Nephron (organoid): ENCODE results near the gene HIPK2.

Source experiments
- H3K27ac Mint-ChIP-seq, 3 experiments: 2 replicates each; pipeline ENCODE4 v1.8.0; 2020; ENCODE audit warnings: mixed read lengths in 3 of 3, mild to moderate bottlenecking in 2 of 3, moderate library complexity in 1 of 3
- H3K27me3 Mint-ChIP-seq: 2 replicates; pipeline ENCODE4 v1.8.0; 2021; ENCODE audit warnings: low read depth, mild to moderate bottlenecking, moderate library complexity, mixed read lengths
- H3K36me3 Mint-ChIP-seq: 2 replicates; pipeline ENCODE4 v1.8.0; 2020; ENCODE audit warnings: low read depth, mixed read lengths
- H3K4me1 Mint-ChIP-seq: 2 replicates; pipeline ENCODE4 v1.8.0; 2020; ENCODE audit warnings: mixed read lengths
- H3K4me3 Mint-ChIP-seq, 3 experiments: 2 replicates each; pipeline ENCODE4 v1.8.0; 2020; ENCODE audit warnings: mild to moderate bottlenecking in 3 of 3, mixed read lengths in 3 of 3, moderate library complexity in 2 of 3
- H3K9me3 Mint-ChIP-seq: 2 replicates; pipeline ENCODE4 v1.8.0; 2020; ENCODE audit warnings: mixed read lengths
- CTCF ChIP-seq, 3 experiments: fragments of 200-600 bp; sonication (generic); IDR thresholded peaks; one replicate each; pipeline ENCODE4 v1.5.0; 2021; ENCODE audit warnings: antibody characterized with exemption in 3 of 3; ENCODE audit not compliant: unreplicated experiment in 3 of 3

Gene HIPK2

DNA sequence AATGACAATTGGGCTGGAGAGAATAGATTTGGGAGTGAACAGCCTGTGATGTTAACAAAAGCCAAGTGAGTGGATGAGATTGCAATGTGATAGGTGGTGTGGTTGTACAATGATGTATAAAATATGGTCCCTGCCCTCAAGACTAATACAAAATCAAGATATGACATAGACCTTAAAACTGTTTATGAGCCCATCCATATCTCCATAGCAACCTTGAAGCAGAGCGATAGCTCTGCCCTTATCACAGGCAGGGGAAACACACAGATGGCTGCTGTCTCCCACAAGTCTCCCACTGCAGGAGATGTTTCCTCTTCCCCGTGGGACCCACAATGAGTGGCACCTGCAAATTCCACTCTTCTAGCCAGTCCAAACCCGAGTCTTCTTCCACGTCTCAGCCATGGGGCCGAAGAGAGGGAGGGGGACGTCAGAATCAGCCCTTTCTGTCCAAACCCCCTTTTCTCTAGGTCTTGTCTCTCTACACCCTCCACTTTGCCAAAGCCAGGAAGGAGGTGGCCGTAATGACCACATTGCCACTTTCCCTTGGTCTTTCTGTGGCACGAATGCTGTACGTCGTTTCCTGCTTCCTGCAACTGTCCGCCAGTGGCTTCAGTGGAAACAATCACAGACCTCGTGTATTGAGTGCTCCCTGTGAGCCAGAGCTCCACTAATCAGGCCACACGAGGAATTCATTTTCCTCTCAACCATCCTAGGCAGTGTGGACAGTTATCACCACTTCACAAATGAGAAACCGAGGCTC lies 43.7 kb upstream of the HIPK2 start:
- Mint-ChIP-seq H3K4me1 (peaks cover 4% of the 10 kb centered on the region), H3K36me3 (no peaks in the 10 kb centered on the region), H3K27me3 (no peaks in the 10 kb centered on the region)

GRCh38 chr7:139820089-139820488 lies 42.3 kb upstream of the HIPK2 start:
- Mint-ChIP-seq H3K4me1 (no peaks in the 10 kb centered on the region), H3K9me3 (peaks cover 5% of the 10 kb centered on the region), H3K27me3 (peaks cover 3% of the 10 kb centered on the region), H3K36me3 (peaks cover 3% of the 10 kb centered on the region), H3K27ac (no peak overlapping the region), H3K4me3 (no peak overlapping the region)
- no peak for TF ChIP-seq CTCF (IDR thresholded peaks at IDR 0.05; ENCODE audit: unreplicated experiment in 3 of 3)

More for the DNA sequence above, 43.7 kb upstream of the HIPK2 start:
- TF ChIP-seq CTCF (IDR thresholded peaks at IDR 0.05; ENCODE audit: unreplicated experiment in 3 of 3) = no peak
- Mint-ChIP-seq H3K9me3 (no peaks in the 10 kb centered on the region), H3K4me3 (no peak overlapping the region), H3K27ac (no peak overlapping the region)

DNA sequence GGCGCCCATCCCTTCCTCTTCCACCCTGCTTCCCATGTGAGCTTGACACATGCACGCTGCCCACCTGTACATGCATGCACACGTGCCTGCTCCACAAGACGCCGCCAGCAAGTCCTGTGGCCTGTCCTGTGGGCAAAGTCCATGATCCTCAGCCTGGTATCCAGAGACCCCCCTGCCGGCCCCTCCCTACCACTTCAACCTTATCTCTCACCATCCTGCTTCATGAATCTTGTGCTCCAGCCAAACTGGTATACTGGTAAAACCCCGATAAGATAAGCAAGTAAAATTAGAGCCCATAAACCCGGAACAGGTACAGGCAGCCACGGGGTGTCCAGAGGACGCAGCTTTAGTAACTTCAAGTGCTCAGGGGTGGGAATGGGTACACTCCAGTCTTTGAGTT lies 39.5 kb upstream of the HIPK2 start:
- no peak for TF ChIP-seq CTCF (IDR thresholded peaks at IDR 0.05; ENCODE audit: unreplicated experiment in 3 of 3)
- peaks cover 3% of the 10 kb centered on the region for H3K27me3 Mint-ChIP-seq
- H3K36me3 Mint-ChIP-seq = peaks cover 3% of the 10 kb centered on the region

GRCh38 chr7:139813689-139814088 lies 35.9 kb upstream of the HIPK2 start:
- H3K4me3 Mint-ChIP-seq = no peak overlapping the region
- peaks cover 4% of the 10 kb centered on the region for H3K36me3 Mint-ChIP-seq
- H3K27me3 Mint-ChIP-seq = peaks cover 3% of the 10 kb centered on the region
- H3K4me1 Mint-ChIP-seq = no peaks in the 10 kb centered on the region
- TF ChIP-seq CTCF (IDR thresholded peaks at IDR 0.05; ENCODE audit: unreplicated experiment in 3 of 3) = no peak
- no peak overlapping the region for H3K27ac Mint-ChIP-seq
- peaks cover 5% of the 10 kb centered on the region for H3K9me3 Mint-ChIP-seq

More for the DNA sequence above, 39.5 kb upstream of the HIPK2 start:
- Mint-ChIP-seq H3K9me3 (peaks cover 5% of the 10 kb centered on the region), H3K4me3 (no peak overlapping the region), H3K4me1 (no peaks in the 10 kb centered on the region), H3K27ac (no peak overlapping the region)

- no peak overlapping the region for H3K27ac Mint-ChIP-seq
- H3K36me3 Mint-ChIP-seq = peaks cover 7% of the 10 kb centered on the region
- peaks cover 3% of the 10 kb centered on the region for H3K27me3 Mint-ChIP-seq
- peaks cover 8% of the 10 kb centered on the region for H3K9me3 Mint-ChIP-seq
- TF ChIP-seq CTCF (IDR thresholded peaks at IDR 0.05; ENCODE audit: unreplicated experiment in 3 of 3) = no peak
- H3K4me3 Mint-ChIP-seq = no peak overlapping the region
- H3K4me1 Mint-ChIP-seq = no peaks in the 10 kb centered on the region
These were observed 35.4 kb upstream of the HIPK2 start for GRCh38 chr7:139813151-139813550.

- peaks cover 10% of the 10 kb centered on the region for H3K9me3 Mint-ChIP-seq
- no peak overlapping the region for H3K27ac Mint-ChIP-seq
- no peaks in the 10 kb centered on the region for H3K4me1 Mint-ChIP-seq
- TF ChIP-seq CTCF (IDR thresholded peaks at IDR 0.05; ENCODE audit: unreplicated experiment in 3 of 3) = no peak
- peaks cover 3% of the 10 kb centered on the region for H3K27me3 Mint-ChIP-seq
- peaks cover 13% of the 10 kb centered on the region for H3K36me3 Mint-ChIP-seq
- H3K4me3 Mint-ChIP-seq = no peak overlapping the region
These were observed 33.3 kb upstream of the HIPK2 start for GRCh38 chr7:139811066-139811465.
